ENCODE measurements around the gene RNF187.

DNA sequence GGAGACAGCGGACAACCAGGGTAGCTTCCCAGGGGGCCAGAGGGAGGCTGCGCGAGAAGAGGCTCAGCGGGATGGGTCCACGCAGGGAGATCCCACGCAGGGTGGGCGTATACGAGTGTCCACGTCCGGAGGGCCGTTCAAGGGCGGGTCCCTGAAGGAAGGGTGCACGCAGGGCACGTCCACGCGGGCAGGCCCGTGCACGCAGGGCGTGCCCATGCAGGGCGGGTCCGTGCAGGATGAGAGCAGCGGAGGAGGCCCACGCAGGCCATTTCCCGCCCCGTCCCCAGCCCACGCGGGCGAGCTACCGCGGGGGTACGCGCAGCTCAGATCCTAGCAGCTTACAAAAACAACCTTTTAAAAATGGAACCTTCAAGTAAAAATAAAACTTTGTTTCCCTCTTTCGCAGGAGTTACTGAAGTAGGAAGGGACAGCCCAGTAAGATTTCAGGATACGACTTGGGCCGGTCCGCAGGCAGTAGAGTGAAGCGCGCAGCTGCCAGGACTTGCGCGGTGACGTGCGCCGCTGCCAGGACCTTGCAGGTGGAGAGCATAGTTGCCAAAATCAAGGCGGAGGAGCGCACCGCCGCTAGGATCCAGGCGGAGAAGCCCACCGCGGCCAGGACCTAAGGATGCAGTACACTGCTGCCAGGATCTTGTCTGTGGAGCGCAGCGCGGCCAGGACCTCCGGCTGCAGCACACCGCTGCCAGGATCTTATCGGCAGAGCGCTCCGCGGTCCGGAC lies 416 bp upstream of the RNF187 start:
- TF ChIP-seq, protein P1, sequence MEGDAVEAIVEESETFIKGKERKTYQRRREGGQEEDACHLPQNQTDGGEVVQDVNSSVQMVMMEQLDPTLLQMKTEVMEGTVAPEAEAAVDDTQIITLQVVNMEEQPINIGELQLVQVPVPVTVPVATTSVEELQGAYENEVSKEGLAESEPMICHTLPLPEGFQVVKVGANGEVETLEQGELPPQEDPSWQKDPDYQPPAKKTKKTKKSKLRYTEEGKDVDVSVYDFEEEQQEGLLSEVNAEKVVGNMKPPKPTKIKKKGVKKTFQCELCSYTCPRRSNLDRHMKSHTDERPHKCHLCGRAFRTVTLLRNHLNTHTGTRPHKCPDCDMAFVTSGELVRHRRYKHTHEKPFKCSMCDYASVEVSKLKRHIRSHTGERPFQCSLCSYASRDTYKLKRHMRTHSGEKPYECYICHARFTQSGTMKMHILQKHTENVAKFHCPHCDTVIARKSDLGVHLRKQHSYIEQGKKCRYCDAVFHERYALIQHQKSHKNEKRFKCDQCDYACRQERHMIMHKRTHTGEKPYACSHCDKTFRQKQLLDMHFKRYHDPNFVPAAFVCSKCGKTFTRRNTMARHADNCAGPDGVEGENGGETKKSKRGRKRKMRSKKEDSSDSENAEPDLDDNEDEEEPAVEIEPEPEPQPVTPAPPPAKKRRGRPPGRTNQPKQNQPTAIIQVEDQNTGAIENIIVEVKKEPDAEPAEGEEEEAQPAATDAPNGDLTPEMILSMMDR (optimal IDR thresholded peaks at IDR 0.05 in 1 of 3, IDR thresholded peaks at IDR 0.05 in 1 of 3, conservative IDR thresholded peaks at IDR 0.05 in 1 of 3; ENCODE audit: extremely low read depth in 1 of 3, insufficient read depth in 2 of 3, low read length in 3 of 3), result no peak
- TF ChIP-seq EZH2 (IDR thresholded peaks at IDR 0.05; ENCODE audit: low read length), result no peak
